Measurements from ENCODE around the gene UBA1. TPM values are rescaled to one million over a fixed set of nuclear protein-coding genes. Genes with fewer than 3 reads are reported as not detected.
"Not testable (repeated sequence)": the region's sequence is repeated elsewhere in the genome, so short reads cannot be mapped to it uniquely, and the experiment has no call there.

The UBA1 gene
- total and polyA plus RNA-seq, 4 donors, result 115 to 319 (median 219) TPM

DNA sequence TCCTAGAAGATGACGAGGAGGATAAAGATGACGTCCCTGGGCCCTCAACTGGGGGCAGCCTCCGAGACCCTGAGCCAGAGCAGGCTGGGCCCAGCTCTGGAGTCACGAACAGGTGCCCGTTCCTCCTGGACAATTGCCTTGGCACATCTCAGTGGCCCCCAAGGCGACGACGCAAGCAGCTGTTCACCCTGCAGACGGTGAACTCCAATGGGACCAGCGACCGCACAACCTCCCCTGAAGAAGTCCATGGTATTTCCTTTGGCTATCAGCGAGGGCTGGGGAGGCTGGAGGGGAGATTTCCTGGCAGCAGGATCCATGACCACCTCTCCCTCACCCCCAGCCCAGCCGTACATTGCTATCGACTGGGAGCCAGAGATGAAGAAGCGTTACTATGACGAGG, 51.0 kb downstream of the UBA1 start:
- Histone ChIP-seq H3K4me1 (ENCODE audit: control insufficient read depth, insufficient read depth, low read length) (no peaks in the 10 kb centered on the region), H3K27me3 (ENCODE audit: control insufficient read depth, insufficient read depth, low read length) (peaks cover 31% of the 10 kb centered on the region), H3K27ac (ENCODE audit: low read depth, low read length) (no peak overlapping the region), H3K36me3 (ENCODE audit: control insufficient read depth, insufficient read depth, low read length) (peaks cover 84% of the 10 kb centered on the region), H3K9me3 (ENCODE audit: control insufficient read depth, insufficient read depth, low read length) (no peaks in the 10 kb centered on the region), H3K4me3 (ENCODE audit: low read depth, low read length) (no peak overlapping the region)
- WGBS (ENCODE audit: insufficient coverage), result 84% methylated on average over 10 of the region's 16 CpGs
- no peak for DNase-seq (ENCODE audit: low read depth in 4 of 6, low spot score in 6 of 6)

DNA sequence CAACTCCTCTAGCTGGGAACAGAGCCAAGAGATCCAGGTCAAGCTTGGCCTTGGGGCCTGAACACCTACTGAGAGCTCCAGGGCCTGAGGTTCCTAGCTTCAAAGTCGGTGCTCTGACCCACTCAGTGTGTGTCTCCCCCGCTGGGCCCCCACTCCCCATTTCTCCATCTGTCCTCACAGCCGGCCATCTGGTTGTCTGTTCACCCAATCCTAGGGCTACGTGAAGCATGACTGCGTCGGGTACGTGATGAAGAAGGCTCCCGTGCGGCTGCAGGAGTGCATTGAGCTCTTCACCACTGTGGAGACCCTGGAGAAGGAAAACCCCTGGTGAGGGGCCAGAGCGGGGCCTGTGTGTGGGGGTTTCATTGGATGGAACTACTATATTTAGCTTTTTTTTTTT, 51.5 kb downstream of the UBA1 start:
- WGBS (ENCODE audit: insufficient coverage), result 78% methylated on average over 9 of the region's 10 CpGs
- Histone ChIP-seq H3K4me1 (ENCODE audit: control insufficient read depth, insufficient read depth, low read length) (no peaks in the 10 kb centered on the region), H3K27me3 (ENCODE audit: control insufficient read depth, insufficient read depth, low read length) (peaks cover 29% of the 10 kb centered on the region), H3K9me3 (ENCODE audit: control insufficient read depth, insufficient read depth, low read length) (no peaks in the 10 kb centered on the region), H3K27ac (ENCODE audit: low read depth, low read length) (no peak overlapping the region), H3K36me3 (ENCODE audit: control insufficient read depth, insufficient read depth, low read length) (peaks cover 82% of the 10 kb centered on the region), H3K4me3 (ENCODE audit: low read depth, low read length) (no peak overlapping the region)
- no peak for DNase-seq (ENCODE audit: low read depth in 4 of 6, low spot score in 6 of 6)

DNA sequence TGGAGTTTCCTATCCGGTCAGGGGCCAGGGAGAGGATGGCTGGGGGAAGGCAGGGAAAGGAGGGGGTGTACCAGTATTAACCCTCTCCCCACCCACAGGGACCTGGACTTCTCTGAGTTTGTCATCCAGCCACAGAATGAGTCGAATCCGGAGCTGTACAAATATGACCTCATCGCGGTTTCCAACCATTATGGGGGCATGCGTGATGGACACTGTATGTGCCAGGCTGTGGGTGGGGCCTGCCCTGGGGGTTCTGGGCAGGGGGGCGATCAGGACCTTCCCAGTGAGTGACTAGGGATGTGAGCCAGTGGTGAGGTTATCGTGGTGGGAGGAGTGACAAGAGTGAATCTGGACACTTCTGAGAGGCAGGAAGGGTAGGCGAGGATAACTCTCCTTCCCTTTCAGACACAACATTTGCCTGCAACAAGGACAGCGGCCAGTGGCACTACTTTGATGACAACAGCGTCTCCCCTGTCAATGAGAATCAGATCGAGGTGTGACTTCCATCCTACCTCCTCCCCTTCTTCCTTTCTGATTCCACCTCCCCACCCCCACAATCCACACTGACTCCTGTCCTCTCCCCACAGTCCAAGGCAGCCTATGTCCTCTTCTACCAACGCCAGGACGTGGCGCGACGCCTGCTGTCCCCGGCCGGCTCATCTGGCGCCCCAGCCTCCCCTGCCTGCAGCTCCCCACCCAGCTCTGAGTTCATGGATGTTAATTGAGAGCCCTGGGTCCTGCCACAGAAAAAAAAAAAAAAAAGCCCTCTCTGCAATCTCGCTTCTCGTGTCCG, 53.8 kb downstream of the UBA1 start:
- DNase-seq (ENCODE audit: low read depth in 4 of 6, low spot score in 6 of 6), result no peak
- peaks cover 31% of the 10 kb centered on the region for H3K27me3 ChIP-seq (ENCODE audit: control insufficient read depth, insufficient read depth, low read length)
- no peaks in the 10 kb centered on the region for H3K4me1 ChIP-seq (ENCODE audit: control insufficient read depth, insufficient read depth, low read length)
- 78% methylated on average over 13 of the region's 23 CpGs for WGBS (ENCODE audit: insufficient coverage)
- no peak overlapping the region for H3K4me3 ChIP-seq (ENCODE audit: low read depth, low read length)
- no peaks in the 10 kb centered on the region for H3K9me3 ChIP-seq (ENCODE audit: control insufficient read depth, insufficient read depth, low read length)
- H3K36me3 ChIP-seq (ENCODE audit: control insufficient read depth, insufficient read depth, low read length), result peaks cover 60% of the 10 kb centered on the region
- H3K27ac ChIP-seq (ENCODE audit: low read depth, low read length), result no peak overlapping the region

DNA sequence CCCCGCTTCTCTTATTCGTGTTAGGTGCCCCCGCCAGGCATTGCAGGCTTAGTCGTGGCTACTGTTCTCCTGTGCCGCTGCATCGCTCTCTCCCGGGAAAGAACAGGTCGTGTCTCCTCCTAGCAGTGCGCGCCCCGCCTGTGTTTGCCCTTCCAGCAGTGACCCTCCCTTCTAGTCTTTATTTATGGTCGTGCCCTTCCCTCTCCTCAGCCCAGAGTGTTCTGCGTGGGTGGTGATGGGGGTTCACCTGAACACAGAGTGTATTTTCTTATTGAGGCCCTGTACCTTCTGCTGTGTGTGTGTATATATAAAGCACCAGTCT, 54.3 kb downstream of the UBA1 start:
- Histone ChIP-seq H3K9me3 (ENCODE audit: control insufficient read depth, insufficient read depth, low read length) (no peaks in the 10 kb centered on the region), H3K4me3 (ENCODE audit: low read depth, low read length) (no peak overlapping the region), H3K27me3 (ENCODE audit: control insufficient read depth, insufficient read depth, low read length) (peaks cover 33% of the 10 kb centered on the region), H3K4me1 (ENCODE audit: control insufficient read depth, insufficient read depth, low read length) (no peaks in the 10 kb centered on the region), H3K27ac (ENCODE audit: low read depth, low read length) (no peak overlapping the region), H3K36me3 (ENCODE audit: control insufficient read depth, insufficient read depth, low read length) (peaks cover 55% of the 10 kb centered on the region)
- no peak for DNase-seq (ENCODE audit: low read depth in 4 of 6, low spot score in 6 of 6)
- WGBS (ENCODE audit: insufficient coverage), result 78% methylated on average over 6 of the region's 13 CpGs

DNA sequence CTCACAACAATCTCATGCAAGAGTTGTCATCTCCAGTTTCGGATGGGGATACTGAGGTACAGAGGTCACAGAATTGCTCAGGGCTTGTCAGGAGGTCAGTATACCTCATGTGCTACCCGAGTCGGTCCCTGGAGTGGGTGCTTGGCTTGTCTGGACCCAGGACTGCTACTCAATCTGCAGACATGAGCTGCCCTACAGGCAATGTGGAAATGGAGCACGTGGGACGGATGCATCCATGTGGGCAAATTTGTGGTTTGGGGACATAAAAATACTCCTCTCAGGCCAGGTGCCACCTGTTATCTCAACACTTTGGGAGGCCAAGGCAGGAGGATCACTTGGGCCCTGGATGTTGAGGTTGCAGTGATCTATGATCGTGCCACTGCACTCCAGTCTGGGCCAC, 54.9 kb downstream of the UBA1 start:
- Histone ChIP-seq H3K27me3 (ENCODE audit: control insufficient read depth, insufficient read depth, low read length) (peaks cover 31% of the 10 kb centered on the region), H3K9me3 (ENCODE audit: control insufficient read depth, insufficient read depth, low read length) (peaks cover under 1% of the 10 kb centered on the region), H3K4me3 (ENCODE audit: low read depth, low read length) (no peak overlapping the region), H3K27ac (ENCODE audit: low read depth, low read length) (no peak overlapping the region), H3K4me1 (ENCODE audit: control insufficient read depth, insufficient read depth, low read length) (no peaks in the 10 kb centered on the region), H3K36me3 (ENCODE audit: control insufficient read depth, insufficient read depth, low read length) (peaks cover 50% of the 10 kb centered on the region)
- no peak for DNase-seq (ENCODE audit: low read depth in 4 of 6, low spot score in 6 of 6)
- 83% methylated on average over 5 of the region's 6 CpGs for WGBS (ENCODE audit: insufficient coverage)

DNA sequence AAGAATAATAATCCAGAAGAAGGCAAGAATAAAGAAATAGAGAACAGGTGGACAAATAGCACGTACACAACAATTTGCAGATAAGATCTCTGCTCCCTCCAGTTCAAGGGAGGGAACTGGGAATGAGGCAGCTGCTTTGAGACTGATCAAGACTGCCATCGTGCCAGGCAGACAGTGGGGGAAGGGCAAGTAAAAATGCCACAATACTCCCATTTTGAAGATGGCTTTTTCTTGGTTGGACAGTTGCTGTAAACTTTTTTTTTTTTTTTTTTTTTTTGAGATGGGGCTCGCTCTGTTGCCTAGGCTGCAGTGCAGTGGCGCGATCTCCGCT, 56.4 kb downstream of the UBA1 start:
- 84% methylated on average over 6 of the region's 6 CpGs for WGBS (ENCODE audit: insufficient coverage)

DNA sequence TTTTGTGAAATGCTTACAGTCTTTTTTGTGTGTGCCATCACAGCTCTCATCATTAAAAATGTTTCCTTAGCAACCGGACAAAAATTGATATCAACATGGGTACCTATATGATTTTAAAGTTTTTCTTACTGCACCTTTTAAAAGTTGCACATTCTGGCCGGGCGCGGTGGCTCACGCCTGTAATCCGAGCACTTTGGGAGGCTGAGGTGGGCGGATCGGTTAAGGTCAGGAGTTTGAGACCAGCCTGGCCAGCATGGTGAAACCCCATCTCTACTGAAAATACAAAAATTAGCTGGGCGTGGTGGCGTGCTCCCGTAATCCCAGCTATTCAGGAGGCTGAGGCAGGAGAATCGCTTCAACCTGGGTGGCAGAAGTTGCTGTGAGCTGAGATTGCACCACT, 64.0 kb downstream of the UBA1 start:
- 87% methylated on average over 11 of the region's 12 CpGs for WGBS (ENCODE audit: insufficient coverage)
- H3K9me3 ChIP-seq (ENCODE audit: control insufficient read depth, insufficient read depth, low read length); DNase-seq (ENCODE audit: low read depth in 4 of 6, low spot score in 6 of 6); H3K27me3 ChIP-seq (ENCODE audit: control insufficient read depth, insufficient read depth, low read length); H3K4me1 ChIP-seq (ENCODE audit: control insufficient read depth, insufficient read depth, low read length); H3K36me3 ChIP-seq (ENCODE audit: control insufficient read depth, insufficient read depth, low read length); H3K27ac ChIP-seq (ENCODE audit: low read depth, low read length); H3K4me3 ChIP-seq (ENCODE audit: low read depth, low read length): not testable (repeated sequence)

More for the DNA sequence above, 56.4 kb downstream of the UBA1 start:
- H3K36me3 ChIP-seq (ENCODE audit: control insufficient read depth, insufficient read depth, low read length), result peaks cover 38% of the 10 kb centered on the region
- H3K27me3 ChIP-seq (ENCODE audit: control insufficient read depth, insufficient read depth, low read length), result peaks cover 27% of the 10 kb centered on the region
- no peaks in the 10 kb centered on the region for H3K4me1 ChIP-seq (ENCODE audit: control insufficient read depth, insufficient read depth, low read length)
- H3K27ac ChIP-seq (ENCODE audit: low read depth, low read length), result no peak overlapping the region
- H3K4me3 ChIP-seq (ENCODE audit: low read depth, low read length), result no peak overlapping the region
- DNase-seq (ENCODE audit: low read depth in 4 of 6, low spot score in 6 of 6), result no peak
- H3K9me3 ChIP-seq (ENCODE audit: control insufficient read depth, insufficient read depth, low read length), result peaks cover 2% of the 10 kb centered on the region

Other genes starting within 250 kb of the UBA1 start
- gene RGN, start 115.4 kb upstream of the UBA1 start, total RNA-seq, result 10 to 100 TPM; 10.2 to 15.3 TPM
- gene RGN, start 115.4 kb upstream of the UBA1 start, polyA plus RNA-seq (ENCODE audit: insufficient read length in 2 of 2), result 10 to 100 TPM; 14.8 to 20.1 TPM
- gene NDUFB11, start 49.1 kb upstream of the UBA1 start, total RNA-seq, result 100 to 1,000 TPM in 1 of 2 donors, 10 to 100 TPM in 1; 60.7 to 109 TPM
- 100 to 1,000 TPM; 131 to 139 TPM for gene NDUFB11, start 49.1 kb upstream of the UBA1 start, polyA plus RNA-seq (ENCODE audit: insufficient read length in 2 of 2)
- 10 to 100 TPM; 24.3 to 42.6 TPM for gene RBM10, start 48.6 kb upstream of the UBA1 start, total RNA-seq
- 10 to 100 TPM; 56.4 to 63.7 TPM for gene RBM10, start 48.6 kb upstream of the UBA1 start, polyA plus RNA-seq (ENCODE audit: insufficient read length in 2 of 2)
- gene CDK16, start 24.9 kb downstream of the UBA1 start, total RNA-seq, result 10 to 100 TPM; 76.6 to 82.4 TPM
- 100 to 1,000 TPM; 195 to 216 TPM for gene CDK16, start 24.9 kb downstream of the UBA1 start, polyA plus RNA-seq (ENCODE audit: insufficient read length in 2 of 2)
- 100 to 1,000 TPM in 1 of 2 donors, 10 to 100 TPM in 1; 75.4 to 157 TPM for gene USP11, start 39.2 kb downstream of the UBA1 start, total RNA-seq
- 100 to 1,000 TPM; 245 to 251 TPM for gene USP11, start 39.2 kb downstream of the UBA1 start, polyA plus RNA-seq (ENCODE audit: insufficient read length in 2 of 2)
- gene ZNF157, start 176.7 kb downstream of the UBA1 start, total RNA-seq, result 1 to 10 TPM; 1.5 to 4.6 TPM
- gene ZNF157, start 176.7 kb downstream of the UBA1 start, polyA plus RNA-seq (ENCODE audit: insufficient read length in 2 of 2), result 1 to 10 TPM; 2.6 to 3.1 TPM

Data from spinal cord (tissue), 10 donors.